HUES6 (cell line): ENCODE data around the gene UBE2G2.

Experiments used
- H3K27ac ChIP-seq: 2 replicates; pipeline ENCODE4 v1.7.0; 2013; ENCODE audit warnings: low read depth, mild to moderate bottlenecking, low read length, inconsistent platforms
- H3K27me3 ChIP-seq: 2 replicates; pipeline ENCODE4 v1.6.1; 2013; ENCODE audit warnings: low read length; ENCODE audit not compliant: control insufficient read depth, insufficient read depth
- H3K36me3 ChIP-seq: 2 replicates; pipeline ENCODE4 v1.6.1; 2013; ENCODE audit warnings: low read length; ENCODE audit not compliant: control insufficient read depth, insufficient read depth
- H3K4me1 ChIP-seq: 2 replicates; pipeline ENCODE4 v1.6.1; 2013; ENCODE audit warnings: low read length; ENCODE audit not compliant: control insufficient read depth, insufficient read depth
- H3K4me3 ChIP-seq: 2 replicates; pipeline ENCODE4 v1.5.1; 2013; ENCODE audit warnings: low read depth, low read length
- H3K9ac ChIP-seq: one replicate; pipeline ENCODE4 v1.6.1; 2013; ENCODE audit warnings: mild to moderate bottlenecking, low read length
- H3K9me3 ChIP-seq: 2 replicates; pipeline ENCODE4 v1.6.1; 2013; ENCODE audit warnings: low read depth, low read length; ENCODE audit not compliant: control insufficient read depth, insufficient read depth

The UBE2G2 gene

DNA sequence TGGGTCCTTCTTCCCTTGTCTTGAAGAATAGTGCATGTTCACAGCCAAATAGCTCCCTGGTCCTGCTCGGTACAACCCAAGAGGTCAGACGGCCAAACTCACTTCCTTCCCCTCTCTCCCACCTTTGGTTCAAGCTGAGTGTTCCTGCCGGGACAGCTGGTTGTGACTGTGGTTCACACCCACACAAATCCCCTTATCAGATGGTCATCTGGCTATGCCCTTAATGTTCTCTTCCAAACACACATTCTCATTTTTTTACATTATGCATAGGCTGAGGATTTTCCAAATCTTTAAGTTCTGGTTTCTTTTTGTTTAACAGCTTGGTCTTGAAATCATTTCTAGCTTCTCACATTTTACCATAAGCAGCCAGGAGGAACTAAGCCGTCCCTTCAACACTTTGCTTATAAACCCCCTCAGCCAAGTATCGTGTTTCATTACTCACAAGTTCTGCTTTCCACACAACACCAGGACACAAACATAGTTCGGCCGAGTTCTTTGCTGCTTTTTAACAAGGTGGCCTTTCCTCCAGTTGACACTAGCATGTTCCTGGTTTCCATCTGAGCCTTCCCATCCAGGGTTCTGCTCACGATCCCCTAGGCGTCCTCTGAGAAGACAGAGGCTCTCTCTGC, 70.6 kb downstream of the UBE2G2 start:
- peaks cover 17% of the 10 kb centered on the region; the same call in 1 of the 2 replicates for H3K4me1 ChIP-seq
- no peak overlapping the region for H3K27ac ChIP-seq
- H3K27me3 ChIP-seq = no peaks in the 10 kb centered on the region
- H3K4me3 ChIP-seq = no peak overlapping the region
- no peaks in the 10 kb centered on the region for H3K36me3 ChIP-seq
- H3K9ac ChIP-seq = no peak overlapping the region
- peaks cover 4% of the 10 kb centered on the region for H3K9me3 ChIP-seq

DNA sequence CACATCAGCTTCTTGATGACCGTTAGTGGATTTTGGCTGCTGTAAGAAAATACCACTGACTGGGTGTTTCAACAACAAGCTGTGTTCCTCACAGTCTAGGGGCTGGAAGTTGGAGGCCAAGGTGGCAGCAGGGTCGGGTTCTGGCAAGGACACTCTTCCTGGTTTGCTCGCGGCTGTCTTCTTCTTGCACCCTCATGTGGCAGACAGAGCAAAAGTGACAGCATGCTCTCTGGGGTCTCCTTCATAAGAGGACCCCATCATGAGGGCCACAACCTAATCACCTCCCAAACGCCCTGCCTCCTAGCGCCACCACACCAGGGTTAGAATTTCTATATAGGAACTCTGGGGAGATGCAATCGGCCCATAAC, 71.6 kb downstream of the UBE2G2 start:
- H3K4me1 ChIP-seq = peaks cover 12% of the 10 kb centered on the region; the same call in 1 of the 2 replicates
- peaks cover under 1% of the 10 kb centered on the region; the same call in 1 of the 2 replicates for H3K27me3 ChIP-seq
- H3K9ac ChIP-seq = no peak overlapping the region
- no peak overlapping the region for H3K4me3 ChIP-seq
- no peak overlapping the region for H3K27ac ChIP-seq
- no peaks in the 10 kb centered on the region for H3K36me3 ChIP-seq
- no peaks in the 10 kb centered on the region; the same call in 1 of the 2 replicates for H3K9me3 ChIP-seq

DNA sequence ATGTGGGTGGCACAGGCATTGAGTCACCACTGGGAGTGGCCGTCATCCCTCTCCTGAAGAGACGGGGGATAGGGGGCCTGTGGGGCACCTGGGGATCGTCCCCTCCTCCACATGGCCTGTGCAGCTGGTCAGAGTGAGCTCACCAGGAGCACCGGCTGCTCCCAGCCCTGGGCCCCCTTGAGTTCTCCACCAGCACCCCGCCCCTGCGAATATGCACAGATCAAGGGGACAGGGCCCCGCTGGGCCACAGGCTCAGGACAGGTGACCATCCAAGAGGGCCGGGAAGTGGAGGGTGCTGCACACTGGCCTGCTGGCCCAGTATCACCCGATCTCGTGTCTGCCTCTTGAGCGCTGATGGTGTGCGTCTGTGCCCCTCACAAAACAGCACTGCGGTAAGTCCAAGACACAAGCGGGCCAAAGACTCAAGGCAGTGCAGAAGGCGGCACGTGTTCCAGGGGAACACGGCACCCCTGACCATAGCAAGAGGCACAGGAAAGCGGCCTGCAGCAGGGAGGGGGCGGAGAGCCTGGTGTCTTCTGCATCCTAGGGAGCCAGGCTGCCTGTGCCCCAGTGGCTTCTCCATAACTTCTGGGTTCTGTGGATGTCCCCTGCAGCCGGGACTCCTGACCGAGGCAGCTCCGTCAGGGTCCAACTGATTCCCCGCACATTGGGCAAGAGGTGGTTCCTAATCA, 72.1 kb downstream of the UBE2G2 start:
- Histone ChIP-seq H3K36me3 (no peaks in the 10 kb centered on the region), H3K27ac (no peak overlapping the region), H3K4me3 (no peak overlapping the region), H3K27me3 (peaks cover 4% of the 10 kb centered on the region), H3K9ac (no peak overlapping the region), H3K4me1 (peaks cover 12% of the 10 kb centered on the region; the same call in 1 of the 2 replicates), H3K9me3 (no peaks in the 10 kb centered on the region; the same call in 1 of the 2 replicates)

DNA sequence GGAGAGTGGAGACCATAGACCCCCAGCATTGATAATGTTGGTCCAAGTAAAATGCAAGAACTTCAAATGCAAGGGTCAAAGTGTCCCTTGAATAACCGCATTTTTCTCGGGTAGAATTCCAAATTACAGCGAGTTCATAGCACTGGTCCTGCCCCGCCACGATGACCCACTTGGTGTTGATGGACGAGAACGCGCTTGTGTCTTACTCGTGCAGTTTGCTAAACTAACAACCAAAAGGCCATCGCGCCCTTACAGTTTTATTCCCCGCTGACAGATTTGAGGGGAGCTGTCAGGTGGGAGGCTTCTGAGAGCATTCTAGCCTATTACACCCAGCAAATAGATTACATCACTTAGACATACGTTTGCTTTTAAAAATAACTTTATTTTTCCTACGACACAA, 72.9 kb downstream of the UBE2G2 start:
- H3K4me1 ChIP-seq = peaks cover 15% of the 10 kb centered on the region
- H3K36me3 ChIP-seq = no peaks in the 10 kb centered on the region
- H3K27ac ChIP-seq = no peak overlapping the region
- no peaks in the 10 kb centered on the region; the same call in 1 of the 2 replicates for H3K9me3 ChIP-seq
- no peak overlapping the region for H3K9ac ChIP-seq
- H3K27me3 ChIP-seq = peaks cover 11% of the 10 kb centered on the region
- no peak overlapping the region for H3K4me3 ChIP-seq

DNA sequence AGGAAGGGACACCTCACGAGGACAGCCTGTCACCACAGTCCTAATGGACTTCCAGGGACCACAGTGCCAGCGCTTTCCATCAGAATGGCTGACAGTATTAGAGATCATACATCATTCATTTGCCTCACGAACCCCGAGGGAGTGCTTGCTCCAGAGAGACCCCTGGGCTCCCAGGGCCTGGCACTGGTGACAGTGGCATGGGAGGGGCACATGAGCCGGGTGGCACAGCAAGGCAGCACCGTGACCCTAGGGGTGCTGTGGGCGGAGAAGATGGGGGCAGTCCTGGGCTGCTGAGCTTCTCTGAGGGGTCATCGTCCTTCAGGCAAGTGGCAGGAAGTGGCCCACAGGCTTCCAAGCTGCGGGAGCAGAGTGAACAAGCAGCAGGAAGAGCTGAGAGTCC, 73.9 kb downstream of the UBE2G2 start:
- peaks cover 20% of the 10 kb centered on the region for H3K27me3 ChIP-seq
- H3K27ac ChIP-seq = no peak overlapping the region
- H3K9ac ChIP-seq = no peak overlapping the region
- H3K4me1 ChIP-seq = peaks cover 24% of the 10 kb centered on the region
- no peak overlapping the region for H3K4me3 ChIP-seq
- H3K36me3 ChIP-seq = no peaks in the 10 kb centered on the region
- H3K9me3 ChIP-seq = no peaks in the 10 kb centered on the region; the same call in 1 of the 2 replicates

DNA sequence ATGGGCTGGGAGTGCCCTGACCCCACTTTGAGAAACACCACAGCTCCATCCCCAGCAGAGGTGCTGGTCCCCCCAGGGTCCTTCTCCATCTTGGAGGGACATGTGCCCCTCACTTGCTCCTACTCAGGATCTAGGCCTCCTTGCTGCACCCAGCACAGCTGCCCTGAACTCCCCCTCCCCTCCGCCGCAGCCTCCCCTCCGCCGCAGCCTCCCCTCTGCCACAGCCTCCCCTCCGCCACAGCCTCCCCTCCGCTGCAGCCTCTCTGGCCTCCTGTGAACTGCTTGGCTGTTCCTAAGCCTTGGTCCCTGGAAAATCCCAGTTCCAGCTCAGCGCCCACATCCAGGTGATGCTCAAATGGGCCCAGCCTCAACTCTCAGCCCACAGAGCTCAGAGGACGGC, 74.3 kb downstream of the UBE2G2 start:
- H3K9ac ChIP-seq = no peak overlapping the region
- H3K4me1 ChIP-seq = peaks cover 28% of the 10 kb centered on the region
- no peak overlapping the region for H3K27ac ChIP-seq
- no peaks in the 10 kb centered on the region for H3K36me3 ChIP-seq
- H3K4me3 ChIP-seq = no peak overlapping the region
- no peaks in the 10 kb centered on the region; the same call in 1 of the 2 replicates for H3K9me3 ChIP-seq
- peaks cover 22% of the 10 kb centered on the region for H3K27me3 ChIP-seq

DNA sequence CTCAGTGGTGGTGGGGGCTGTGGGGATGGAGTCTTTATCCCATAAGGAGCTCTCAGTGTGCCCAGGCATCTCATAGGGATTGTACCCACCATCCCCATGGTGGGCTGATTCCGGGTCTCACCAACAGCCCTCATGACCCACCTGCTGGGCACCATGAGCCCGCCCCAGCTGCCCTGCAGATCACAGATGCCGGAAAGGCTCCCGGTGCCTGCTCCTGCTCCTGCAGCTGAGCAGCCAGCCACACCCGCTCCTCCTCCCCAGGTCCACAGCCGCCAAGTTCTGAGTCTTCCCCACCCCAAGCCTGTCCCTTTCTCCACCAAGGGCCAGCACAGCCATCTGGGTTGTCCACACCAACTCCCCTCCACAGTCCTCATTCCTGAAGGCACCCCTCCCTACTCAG, 74.8 kb downstream of the UBE2G2 start:
- Histone ChIP-seq H3K27me3 (peaks cover 22% of the 10 kb centered on the region), H3K36me3 (no peaks in the 10 kb centered on the region), H3K27ac (no peak overlapping the region), H3K4me1 (peaks cover 28% of the 10 kb centered on the region), H3K9me3 (no peaks in the 10 kb centered on the region; the same call in 1 of the 2 replicates), H3K4me3 (no peak overlapping the region), H3K9ac (no peak overlapping the region)

DNA sequence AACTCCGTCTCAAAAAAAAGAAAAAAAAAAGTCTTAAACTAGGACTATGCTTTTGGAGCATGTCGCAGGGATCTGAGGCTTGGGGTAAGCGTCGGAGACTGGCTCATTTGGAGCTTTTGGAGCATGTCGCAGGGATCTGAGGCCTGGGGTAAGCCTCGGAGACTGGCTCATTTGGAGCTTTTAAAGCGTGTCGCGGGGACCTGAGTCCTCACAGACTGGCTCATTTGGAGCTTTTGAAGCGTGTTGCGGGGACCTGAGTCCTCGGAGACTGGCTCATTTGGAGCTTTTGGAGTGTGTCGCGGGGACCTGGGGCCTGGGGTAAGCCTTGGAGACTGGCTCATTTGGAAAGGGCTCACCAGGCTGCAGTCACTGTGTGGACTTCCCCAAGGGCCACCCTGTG, 76.7 kb downstream of the UBE2G2 start:
- no peak overlapping the region for H3K27ac ChIP-seq
- no peaks in the 10 kb centered on the region for H3K36me3 ChIP-seq
- H3K9ac ChIP-seq = no peak overlapping the region
- H3K27me3 ChIP-seq = peaks cover 22% of the 10 kb centered on the region
- H3K4me1 ChIP-seq = peaks cover 19% of the 10 kb centered on the region
- H3K4me3 ChIP-seq = no peak overlapping the region
- no peaks in the 10 kb centered on the region for H3K9me3 ChIP-seq

DNA sequence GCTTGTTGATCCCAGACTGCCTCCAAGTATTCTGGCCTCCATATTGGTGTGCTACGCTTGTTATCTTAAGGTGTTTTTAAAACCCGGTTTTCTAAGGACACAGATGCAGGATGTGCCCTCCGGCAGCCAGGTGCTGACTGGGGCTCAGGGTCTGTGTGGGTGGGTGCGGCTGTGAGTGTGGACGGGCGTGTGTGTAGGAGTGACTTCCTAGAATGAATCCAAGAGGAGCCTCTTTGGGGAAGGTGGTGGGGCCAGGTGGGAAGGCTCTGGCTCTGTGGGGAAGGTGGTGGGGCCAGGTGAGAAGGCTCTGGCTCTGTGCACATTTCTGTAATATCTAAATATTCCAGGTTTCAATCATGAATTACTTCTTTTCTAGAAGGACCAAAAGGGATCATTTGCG, 77.4 kb downstream of the UBE2G2 start:
- H3K4me3 ChIP-seq = no peak overlapping the region
- H3K36me3 ChIP-seq = no peaks in the 10 kb centered on the region
- peaks cover 19% of the 10 kb centered on the region for H3K4me1 ChIP-seq
- H3K27ac ChIP-seq = no peak overlapping the region
- no peaks in the 10 kb centered on the region for H3K9me3 ChIP-seq
- H3K9ac ChIP-seq = no peak overlapping the region
- H3K27me3 ChIP-seq = peaks cover 22% of the 10 kb centered on the region

DNA sequence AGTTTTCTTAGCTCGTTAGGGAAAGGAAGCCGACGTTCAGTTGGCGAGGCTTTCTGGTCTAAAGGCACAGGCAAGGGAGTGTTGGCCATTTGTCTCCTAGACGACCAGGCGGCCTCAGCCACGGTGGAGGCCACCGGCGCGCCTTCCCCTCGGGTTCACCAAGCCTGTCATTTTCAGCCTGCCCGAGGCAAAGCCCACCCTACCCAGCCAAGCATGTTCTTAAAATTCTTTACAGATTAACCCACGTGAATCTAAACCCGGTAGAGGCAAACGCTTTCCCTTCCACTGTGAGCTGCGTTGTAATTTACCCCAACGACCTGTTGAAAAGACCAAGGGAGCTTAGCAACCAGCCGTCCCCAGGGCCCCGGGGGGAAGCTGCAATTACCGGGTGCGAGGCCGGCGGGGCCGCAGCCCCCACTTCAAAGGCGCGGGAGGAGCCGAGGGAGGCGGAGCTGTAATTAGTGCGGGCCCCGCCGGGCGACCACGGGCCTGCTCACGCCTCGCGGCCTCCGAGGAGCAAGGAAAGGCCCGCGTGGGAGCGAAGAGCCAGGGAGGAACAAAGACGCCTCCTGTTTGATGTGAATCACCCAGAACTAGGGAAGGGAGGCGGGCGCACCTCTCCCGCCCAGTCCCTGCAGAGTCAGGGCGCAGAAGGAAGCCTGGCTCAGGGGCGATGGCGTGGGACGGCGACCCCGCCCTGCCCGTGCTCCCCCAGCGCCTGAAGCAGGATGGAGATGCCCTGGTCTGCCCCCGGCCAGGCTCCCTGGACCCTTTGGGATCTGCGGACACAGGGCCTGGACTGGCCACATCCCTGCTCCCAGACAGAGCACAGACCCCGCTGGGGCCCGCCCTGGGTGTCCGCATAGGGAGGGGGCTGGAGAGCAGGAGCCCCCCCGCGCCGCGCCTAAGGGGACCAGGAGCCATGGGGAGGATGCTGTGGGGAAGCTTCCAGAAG, 78.2 kb downstream of the UBE2G2 start:
- H3K36me3 ChIP-seq = no peaks in the 10 kb centered on the region
- H3K9me3 ChIP-seq = no peaks in the 10 kb centered on the region
- no peak overlapping the region for H3K27ac ChIP-seq
- H3K4me3 ChIP-seq = peak overlapping the region; percentile 34
- peak overlapping the region; percentile 35 for H3K9ac ChIP-seq
- peaks cover 24% of the 10 kb centered on the region for H3K4me1 ChIP-seq
- peaks cover 22% of the 10 kb centered on the region for H3K27me3 ChIP-seq
